Loucy (cell line): Measurements from ENCODE around the gene CAMK2D.

Source experiments
- CTCF ChIP-seq: fragments of 200-600 bp; sonication (generic); conservative IDR thresholded peaks from 2 replicates; pipeline ENCODE4 v1.5.1; 2014; ENCODE audit warnings: mild to moderate bottlenecking, antibody characterized with exemption, low read length
- EZH2phosphoT487 ChIP-seq: fragments of 200-600 bp; IDR thresholded peaks from 2 replicates; pipeline ENCODE4 v1.6.1; 2018; ENCODE audit warnings: antibody characterized with exemption, mild to moderate bottlenecking, moderate library complexity, borderline replicate concordance

- TF ChIP-seq CTCF (no peak), EZH2phosphoT487 (no peak)
These were observed 49.4 kb upstream of the CAMK2D start for GRCh38 chr4:113810906-113811305.
